Measurements from ENCODE around the gene CAB39L.

- no peak for TF ChIP-seq POLR2A (IDR thresholded peaks at IDR 0.05)
- no peak for TF ChIP-seq CTCF (IDR thresholded peaks at IDR 0.05)
Measured at GRCh38 chr13:49307365-49307764, 136.5 kb downstream of the CAB39L start.
